ENCODE measurements around the gene MTA2. TPM values are rescaled to one million over a fixed set of nuclear protein-coding genes. Genes with fewer than 3 reads are reported as not detected.

Gene MTA2
- total and polyA plus RNA-seq, 10 of the 15 experiments (the other 5 are each of a cell fraction or from before 2014, with no cell fraction given) = 6.7 to 201 (median 113) TPM

- RAD21 ChIA-PET (ENCODE audit: unreplicated experiment) = interaction anchor here (13.9 kb wide), 1 partner anchor 6 kb away, joined by 313 read pairs; the partner anchor contains the start of gene AHNAK
- FAIRE-seq = no peak
- no peak for ATAC-seq
- Histone ChIP-seq H4K20me1 (ENCODE audit: control insufficient read depth, insufficient read depth) (no peaks in the 10 kb centered on the region; the same call in 1 of the 2 replicates), H3K79me2 (ENCODE audit: control insufficient read depth, insufficient read depth, low read length) (peaks cover 22% of the 10 kb centered on the region), H3K9ac (ENCODE audit: control insufficient read depth, insufficient read depth, low read length) (no peak overlapping the region), H3K9me3 (replicated peaks; ENCODE audit: control insufficient read depth, insufficient read depth, low read length) (no peaks in the 10 kb centered on the region), H3K4me2 (ENCODE audit: control insufficient read depth, insufficient read depth) (no peak overlapping the region), H3K36me3 (ENCODE audit: control insufficient read depth in 2 of 2, insufficient read depth in 2 of 2, low read length in 1 of 2) (no peaks in the 10 kb centered on the region), H2AFZ (ENCODE audit: control insufficient read depth, low read depth, low read length) (no peak overlapping the region), H3K27ac (ENCODE audit: control insufficient read depth, insufficient read depth) (no peak overlapping the region), H3K27me3 (replicated peaks in 1 of 2; ENCODE audit: control insufficient read depth in 2 of 2, insufficient read depth in 2 of 2, low read length in 1 of 2) (no peaks in the 10 kb centered on the region; a peak in 2 of 4 replicates), H3K4me3 (no peak overlapping the region), H3K4me1 (ENCODE audit: control insufficient read depth, insufficient read depth, low read length) (peaks cover 55% of the 10 kb centered on the region)
- no peak for DNase-seq (ENCODE audit: low read depth, low spot score)
- TF ChIP-seq PAX8 (IDR thresholded peaks at IDR 0.05) (no peak), GABPA (IDR thresholded peaks at IDR 0.05; ENCODE audit: low read depth) (no peak), ZZZ3 (IDR thresholded peaks at IDR 0.05; ENCODE audit: control insufficient read depth, insufficient read length, low read depth) (no peak), CREB1 (IDR thresholded peaks at IDR 0.05; ENCODE audit: low read depth) (no peak), RB1 (IDR thresholded peaks at IDR 0.05; ENCODE audit: borderline replicate concordance) (no peak), CEBPZ (IDR thresholded peaks at IDR 0.05; ENCODE audit: low read depth, low read length) (no peak), NFYA (IDR thresholded peaks at IDR 0.05; ENCODE audit: borderline replicate concordance, low read depth, low read length) (no peak), IKZF1 (conservative IDR thresholded peaks at IDR 0.05) (no peak), MYC (IDR thresholded peaks at IDR 0.05; ENCODE audit: insufficient read depth, insufficient read length, insufficient replicate concordance, low read length, severe bottlenecking) (no peak), PRDM15 (CRISPR knock-in tag; IDR thresholded peaks at IDR 0.05) (no peak)
- in situ Hi-C loops (cut with MboI) (no loop called here), intact Hi-C loops (cut with micrococcal nuclease; ENCODE audit: unreplicated experiment) (no loop called here)
- POLR2A ChIA-PET = interaction anchor here (0.6 kb wide), 1 partner anchor 210 kb away, joined by 3 read pairs; no protein-coding TSS in a partner anchor
- no TSS peak for BruUV-seq (replicated peaks)
- CTCF ChIA-PET = interaction anchor here (1.0 to 1.6 kb wide), 2 partner anchors 50 to 126 kb away, joined by 3 to 4 read pairs; no protein-coding TSS in a partner anchor
- SMC1A ChIA-PET (ENCODE audit: uncharacterized antibody, unreplicated experiment) = no interaction called here
- WGBS (ENCODE audit: insufficient coverage, insufficient replicate concordance, low lambda C conversion rate, missing lambda C conversion rate) = 76% methylated on average over 17 of the region's 17 CpGs
Measured at GRCh38 chr11:62548545-62549335, 52.9 kb downstream of the MTA2 start.

Data from GM12878 (cell line).